Mucosa of gallbladder (tissue), 1 donor: ENCODE data around the gene PLBD2. TPM values are rescaled to one million over a fixed set of nuclear protein-coding genes. Genes with fewer than 3 reads are reported as not detected.
"Not testable (repeated sequence)": the region's sequence is repeated elsewhere in the genome, so short reads cannot be mapped to it uniquely, and the experiment has no call there.

Experiments used
- DNase-seq: peaks from one replicate; pipeline ENCODE4 v3.0.0-alpha.2; 2020; ENCODE audit warnings: low spot score
- total RNA-seq: library from RNA; stranded (reverse); gene quantifications from one replicate; pipeline ENCODE4 v1.2.1, GENCODE V29; 2021
- donor health status: DM: no; HTN: no; CAD: no.

The PLBD2 gene
- total RNA-seq, 1 donor from 2014 or later: 39.5 TPM

DNA sequence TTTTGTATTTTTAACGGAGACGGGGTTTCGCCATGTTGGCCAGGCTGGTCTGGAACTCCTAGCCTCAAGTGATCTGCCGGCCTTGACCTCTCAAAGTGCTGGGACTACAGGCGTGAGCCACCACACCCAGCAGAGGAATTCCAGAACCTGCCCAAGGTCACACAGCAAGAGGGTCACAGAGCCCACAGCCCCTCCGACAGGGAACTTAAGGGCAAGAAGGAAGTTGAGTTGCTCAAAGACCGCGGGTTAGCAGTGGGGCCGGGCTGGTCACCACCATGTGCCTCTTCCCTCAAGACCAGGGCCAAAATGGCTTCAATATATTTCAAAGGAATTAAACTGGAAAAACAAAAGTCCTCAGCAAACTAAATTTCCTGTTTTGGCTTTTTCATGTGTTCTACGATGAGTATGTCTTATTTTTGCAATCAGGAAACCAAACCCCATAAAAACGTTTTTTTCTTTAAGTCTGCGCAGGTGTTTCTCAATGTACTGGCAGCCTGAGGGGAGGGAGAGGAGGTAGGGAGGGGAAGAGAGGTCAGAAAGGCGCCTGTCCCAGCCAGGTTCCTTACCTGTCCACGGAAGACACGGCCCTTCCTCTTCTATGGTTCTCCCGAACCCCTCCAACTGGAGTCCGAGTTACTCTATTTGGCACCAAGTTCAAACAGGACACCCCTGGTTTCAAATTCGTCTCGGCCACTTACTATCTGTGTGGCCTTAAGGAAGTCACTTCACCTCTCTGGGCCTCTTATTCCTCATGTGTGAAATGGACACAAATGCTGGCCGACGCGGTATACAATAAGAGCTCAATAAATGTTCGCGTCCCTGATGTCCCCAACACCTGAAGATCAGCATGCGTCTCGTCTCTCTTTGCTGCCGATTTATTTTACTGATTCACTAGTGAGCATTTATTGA is 24.3 kb upstream of the PLBD2 start:
- no peak for DNase-seq

DNA sequence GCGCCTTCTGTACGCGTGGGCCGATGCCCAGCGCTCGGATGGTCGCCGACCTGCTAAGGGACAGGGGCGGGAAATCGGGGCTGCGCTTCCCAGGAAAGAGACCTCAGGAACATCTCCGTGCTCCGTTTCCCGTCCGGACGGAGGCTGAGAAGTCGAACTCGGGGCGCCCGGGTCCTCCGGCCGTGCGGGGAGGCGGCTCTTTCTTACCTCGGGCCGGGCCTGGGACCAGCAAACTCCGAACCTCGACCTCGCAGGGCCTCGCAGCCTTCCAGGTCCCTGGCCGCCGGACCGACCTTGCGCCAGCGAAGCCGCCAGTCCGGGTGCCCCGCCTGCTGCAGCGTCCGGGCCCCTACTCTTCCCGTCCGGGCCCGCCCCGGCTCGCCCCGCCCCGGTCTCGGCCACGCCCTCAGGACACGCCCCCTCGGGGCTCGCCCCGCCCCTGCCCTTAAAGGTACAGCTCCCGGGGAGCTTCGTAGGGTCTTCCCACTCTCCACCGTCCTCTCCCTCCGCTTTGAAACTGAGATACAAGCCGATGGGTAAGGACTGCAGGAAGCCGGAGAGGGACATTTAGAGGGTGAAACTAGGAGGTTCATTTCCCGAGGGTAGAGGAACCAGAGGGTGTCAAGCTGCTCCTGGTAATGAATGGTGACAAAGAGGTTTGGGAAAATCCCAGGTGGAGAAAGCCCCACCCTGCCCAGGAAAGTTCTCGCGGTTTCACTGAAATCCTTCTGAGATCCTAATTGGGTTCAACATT is 23.4 kb upstream of the PLBD2 start, which contains the start of gene SLC8B1:
Gene SLC8B1 (minus strand): TSS at position 324 of the 754 bp plus-strand sequence. CDS start 2,231 bp downstream, outside the sequence.
- peak; percentile 89 for DNase-seq

DNA sequence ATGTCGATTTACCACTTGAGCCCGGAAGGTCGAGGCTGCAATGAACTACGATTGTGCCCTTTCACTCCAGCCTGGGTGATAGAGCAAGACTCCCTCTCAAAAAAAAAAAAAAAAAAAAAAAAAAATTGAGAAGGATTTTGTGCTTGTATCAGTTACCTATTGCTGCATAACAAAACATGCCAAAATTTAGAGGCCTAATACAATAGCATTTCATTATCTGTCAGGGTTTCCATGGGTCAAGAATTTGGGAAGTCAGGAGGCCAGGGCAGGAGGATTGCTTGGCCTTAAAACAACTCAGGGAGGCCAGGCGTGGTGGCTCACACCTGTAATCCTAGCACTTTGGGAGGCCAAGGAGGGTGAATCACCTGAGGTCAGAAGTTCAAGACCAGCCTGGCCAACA is 18.8 kb upstream of the PLBD2 start:
- no peak for DNase-seq

DNA sequence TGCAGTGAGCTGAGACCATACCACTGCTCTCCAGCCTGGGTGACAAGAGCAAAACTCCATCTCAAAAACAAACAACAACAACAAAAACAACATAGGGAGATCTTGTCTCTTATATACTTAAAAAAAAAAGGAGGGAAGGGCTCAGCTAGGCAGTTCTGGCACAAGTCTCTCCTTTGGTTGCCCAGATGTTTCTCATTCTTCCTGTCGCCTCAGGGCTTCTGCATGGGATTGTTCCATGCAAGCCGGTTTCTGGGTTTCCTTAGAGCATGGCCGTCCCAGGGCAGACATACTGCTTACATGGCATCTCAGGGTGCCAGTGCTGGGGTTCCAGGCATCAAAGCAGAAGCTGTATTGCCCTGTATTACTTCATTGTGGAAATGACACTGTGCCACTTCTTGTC is 18.3 kb upstream of the PLBD2 start:
- no peak for DNase-seq

DNA sequence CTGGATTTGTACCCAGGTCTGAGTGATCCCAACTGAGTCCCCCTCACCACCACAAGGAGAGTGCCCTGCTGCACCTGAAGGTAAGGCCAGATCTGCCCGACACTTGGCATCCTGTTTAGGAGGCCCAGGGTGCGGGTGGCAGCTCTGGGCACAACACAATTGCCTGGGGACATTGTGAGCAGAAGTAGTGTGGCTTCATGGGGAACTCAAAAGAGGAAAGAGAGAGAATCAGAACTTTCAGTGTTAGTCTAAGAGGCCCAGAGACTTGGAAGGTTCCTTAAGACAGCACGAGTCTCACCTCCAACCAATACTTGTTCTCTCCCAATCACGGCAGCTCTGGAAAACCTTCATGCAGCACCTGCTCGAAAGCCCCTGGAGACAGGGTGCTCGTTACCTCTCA is 16.9 kb upstream of the PLBD2 start:
- no peak for DNase-seq

DNA sequence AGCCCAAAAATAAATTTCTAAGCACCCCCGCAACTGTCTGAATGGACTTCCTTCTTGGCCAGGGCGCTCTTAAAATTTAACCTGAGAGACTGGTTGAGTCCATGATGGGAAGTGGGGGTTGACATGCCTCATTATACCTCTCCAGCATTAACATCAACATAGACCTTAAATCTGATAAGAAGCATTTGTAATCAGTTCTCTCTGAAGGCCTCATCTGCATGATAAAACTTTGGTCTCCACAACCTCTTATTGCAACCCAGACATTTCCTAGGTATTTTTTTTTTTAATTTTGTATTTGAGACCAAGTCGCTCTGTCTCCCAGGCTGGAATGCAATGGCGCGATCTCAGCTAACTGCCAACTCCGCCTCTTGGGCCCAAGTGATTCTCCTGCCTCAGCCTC is 13.1 kb upstream of the PLBD2 start:
- no peak for DNase-seq

DNA sequence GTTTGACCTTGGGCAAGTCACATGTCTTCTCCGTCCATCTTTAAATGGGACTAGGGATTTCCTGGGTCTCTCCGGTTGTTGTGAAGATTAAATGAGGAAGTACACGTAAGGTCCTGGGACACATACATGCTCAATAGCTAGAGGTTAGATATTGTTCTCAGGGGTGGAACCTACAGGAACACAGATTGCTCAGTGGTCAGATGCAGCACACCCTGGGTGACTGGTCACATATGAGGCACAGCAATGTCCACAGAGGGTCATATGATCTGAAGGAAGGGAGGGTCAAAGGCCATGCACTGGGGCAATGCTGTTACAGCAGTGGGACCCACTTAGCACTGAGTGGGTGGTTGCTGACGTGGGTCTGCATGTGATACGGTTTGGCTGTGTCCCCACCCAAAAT is 12.0 kb upstream of the PLBD2 start:
- no peak for DNase-seq

DNA sequence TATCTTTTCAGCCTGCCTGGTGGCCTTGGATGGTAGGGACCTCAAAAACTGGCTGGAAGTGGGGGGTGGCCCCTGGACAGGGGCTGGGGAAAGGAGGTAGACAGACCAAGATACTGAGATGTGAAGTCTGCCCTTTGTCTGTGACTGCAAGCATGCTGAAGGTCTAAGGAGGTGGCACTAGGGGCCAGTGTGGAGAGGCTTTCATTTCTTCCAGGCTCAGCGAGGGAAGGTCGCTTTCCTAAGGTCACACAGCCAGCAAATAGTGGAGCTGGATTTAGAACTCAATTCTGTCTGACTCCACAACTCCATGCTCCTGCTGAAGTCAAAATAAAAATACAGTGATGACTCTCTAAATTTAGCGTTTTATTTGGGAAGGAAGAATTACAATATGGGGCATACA is 11.3 kb upstream of the PLBD2 start:
- no peak for DNase-seq

DNA sequence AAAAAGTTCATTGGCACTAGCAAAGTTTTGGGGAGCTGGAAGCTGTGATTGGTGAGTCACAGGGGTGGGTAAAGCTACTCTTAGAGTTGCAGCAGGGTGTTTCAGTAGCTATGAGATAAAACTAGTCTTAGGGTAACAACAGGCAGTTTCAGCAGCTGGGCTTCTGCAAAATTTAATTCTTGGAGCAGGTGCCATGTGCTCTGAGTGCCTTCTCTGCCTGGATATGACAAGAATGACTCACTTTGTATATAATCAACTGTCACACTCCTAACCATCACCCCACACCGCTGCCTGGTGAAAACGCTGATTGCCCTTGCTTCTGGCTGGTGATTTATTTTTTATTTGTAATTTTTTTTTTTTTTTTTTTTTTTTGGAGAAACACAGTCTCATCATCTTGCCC is 10.5 kb upstream of the PLBD2 start:
- no peak for DNase-seq

DNA sequence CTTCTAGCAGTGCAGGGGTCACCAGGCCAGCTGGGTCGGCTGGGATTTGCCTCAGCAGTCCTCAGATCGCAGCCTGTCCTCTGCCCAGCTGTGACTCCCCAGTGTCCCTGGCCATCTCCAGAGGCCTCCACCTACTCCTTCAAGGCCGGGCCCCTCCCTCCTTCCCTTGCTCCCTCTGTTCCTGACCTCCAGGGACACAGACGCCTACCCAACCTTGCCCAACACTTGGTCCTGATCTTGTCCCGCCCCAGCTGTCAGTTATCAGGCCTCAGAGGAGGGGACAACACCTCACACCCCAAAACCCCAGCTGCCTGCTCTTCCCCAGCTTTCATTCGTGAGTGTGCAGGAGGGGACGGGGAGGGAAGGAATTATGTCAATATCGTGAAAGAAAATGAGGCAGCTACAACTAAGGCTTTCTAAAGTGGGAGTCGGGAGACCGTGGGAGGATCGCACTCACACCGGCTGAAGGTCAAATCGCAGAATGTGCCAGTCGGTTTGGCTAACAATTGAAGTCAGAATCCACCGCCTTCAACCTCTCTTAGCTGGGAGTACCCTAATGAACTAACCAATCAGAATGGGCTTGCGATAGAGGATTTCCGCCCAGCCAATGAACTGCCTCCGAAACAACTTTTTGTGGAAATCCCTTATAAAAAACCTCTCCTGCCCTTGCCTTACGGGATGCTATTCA is 9.4 kb upstream of the PLBD2 start:
- DNase-seq: no peak

DNA sequence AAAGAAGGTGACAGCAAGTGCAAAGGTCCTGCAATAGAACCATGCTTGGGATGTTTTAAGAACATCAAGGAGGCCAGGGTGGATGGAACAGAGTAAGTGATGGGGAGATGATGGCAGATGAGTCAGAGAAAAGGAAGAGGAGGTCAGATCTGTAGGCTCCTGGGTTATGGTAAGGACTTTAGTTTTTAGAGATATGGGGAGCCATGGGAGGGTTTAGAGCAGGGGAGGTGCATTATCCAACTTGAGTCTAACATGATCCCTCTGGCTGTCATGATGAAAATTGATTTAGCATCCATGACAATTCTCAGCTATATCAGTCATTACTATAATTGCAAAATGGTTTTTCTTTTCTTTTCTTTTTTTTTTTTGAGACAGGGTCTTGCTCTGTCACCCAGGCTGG is 7.3 kb upstream of the PLBD2 start:
- no peak for DNase-seq

DNA sequence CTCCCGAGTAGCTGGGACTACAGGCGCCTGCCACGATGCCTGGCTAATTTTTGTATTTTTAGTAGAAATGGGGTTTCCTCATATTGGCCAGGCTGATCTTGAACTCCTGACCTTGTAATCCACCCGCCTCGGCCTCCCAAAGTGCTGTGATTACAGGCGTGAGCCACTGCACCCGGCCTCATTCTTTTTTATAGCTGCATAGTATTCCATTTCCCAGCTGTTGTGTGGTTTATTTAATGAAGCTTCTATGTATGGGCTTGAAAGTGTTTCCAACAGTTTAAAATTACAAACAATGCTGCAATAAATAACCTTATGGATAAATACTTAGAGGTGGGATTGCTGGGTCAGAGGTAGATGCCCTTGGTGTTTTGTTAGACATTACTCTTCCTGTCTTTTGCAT is 4.2 kb upstream of the PLBD2 start:
- not testable (repeated sequence) for DNase-seq

DNA sequence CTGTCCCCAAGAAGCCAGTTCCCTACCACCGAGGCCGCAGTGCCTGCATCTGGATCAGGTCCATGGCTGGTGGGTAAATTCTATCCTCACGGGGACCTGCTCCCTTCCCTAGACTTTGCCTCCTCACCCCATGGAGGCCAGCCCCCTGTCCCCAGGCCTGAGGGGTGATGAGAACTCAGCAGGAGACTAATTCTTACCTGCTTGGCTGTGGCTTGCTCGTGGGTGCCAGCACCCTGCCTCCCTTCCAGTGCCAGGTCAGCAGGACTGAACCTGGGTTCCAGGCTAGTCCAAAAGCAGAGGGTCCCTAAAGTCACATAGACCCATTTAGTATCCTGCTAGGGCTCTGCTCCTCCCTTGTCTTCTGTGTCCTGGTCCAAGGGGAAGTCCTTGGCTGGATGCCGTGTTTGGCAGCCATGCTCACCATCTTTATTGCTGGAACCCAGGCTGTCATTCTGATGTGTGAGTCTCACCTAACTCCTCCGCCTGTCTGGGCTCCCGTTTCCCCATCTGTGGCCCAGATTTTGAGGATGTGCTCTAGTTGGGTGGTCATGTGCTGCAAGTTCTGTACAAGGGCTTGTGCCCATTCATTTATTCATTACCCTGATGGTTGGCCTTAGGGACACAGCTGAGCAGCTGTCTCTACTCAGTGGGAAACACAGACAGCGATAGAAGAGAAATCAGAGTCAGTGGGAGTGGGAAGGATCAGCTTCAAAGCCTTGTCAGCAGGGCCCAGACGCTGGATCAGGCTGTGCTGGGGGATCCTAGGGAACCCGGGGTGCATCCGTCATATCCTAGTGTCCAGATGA is 949 bp downstream of the PLBD2 start:
- peak; percentile 16 for DNase-seq

DNA sequence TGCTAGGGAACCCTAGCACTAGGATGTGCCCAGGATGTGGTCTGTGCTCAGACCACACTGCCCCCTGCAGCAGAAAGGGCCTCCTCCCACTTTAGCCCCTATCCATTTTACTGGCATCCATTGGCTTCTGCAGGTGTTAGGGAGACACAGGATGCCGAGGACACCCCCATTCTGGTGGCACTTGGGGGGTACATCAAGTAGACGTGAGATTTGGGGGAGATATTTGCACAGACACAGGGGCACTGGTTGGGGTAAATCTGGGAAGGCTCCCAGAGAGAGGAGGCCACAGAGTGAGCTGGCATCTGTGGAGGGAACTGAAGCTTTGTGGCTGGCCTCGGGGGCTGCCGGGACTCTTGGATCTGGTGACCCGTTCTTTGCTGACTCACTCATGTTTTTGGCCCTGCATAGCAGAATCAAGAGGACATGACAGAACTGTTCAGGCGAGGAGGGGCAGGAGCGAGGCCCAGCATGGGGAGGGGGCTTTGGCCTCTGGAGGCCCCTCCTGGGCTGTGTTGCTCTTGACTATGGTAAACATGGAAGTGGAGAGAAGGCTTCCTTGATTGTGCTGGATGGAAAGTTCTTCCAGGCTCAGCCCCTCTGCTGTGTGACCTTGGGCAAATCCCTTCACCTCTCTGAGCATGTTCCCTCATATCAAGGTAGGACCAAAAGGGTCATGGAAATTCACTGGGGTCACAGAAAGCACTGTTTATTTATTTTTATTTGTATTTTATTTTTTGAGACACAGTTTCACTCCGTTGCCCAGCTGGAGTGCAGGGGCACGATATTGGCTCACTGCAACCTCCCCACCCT is 1.8 kb downstream of the PLBD2 start:
- DNase-seq: no peak

DNA sequence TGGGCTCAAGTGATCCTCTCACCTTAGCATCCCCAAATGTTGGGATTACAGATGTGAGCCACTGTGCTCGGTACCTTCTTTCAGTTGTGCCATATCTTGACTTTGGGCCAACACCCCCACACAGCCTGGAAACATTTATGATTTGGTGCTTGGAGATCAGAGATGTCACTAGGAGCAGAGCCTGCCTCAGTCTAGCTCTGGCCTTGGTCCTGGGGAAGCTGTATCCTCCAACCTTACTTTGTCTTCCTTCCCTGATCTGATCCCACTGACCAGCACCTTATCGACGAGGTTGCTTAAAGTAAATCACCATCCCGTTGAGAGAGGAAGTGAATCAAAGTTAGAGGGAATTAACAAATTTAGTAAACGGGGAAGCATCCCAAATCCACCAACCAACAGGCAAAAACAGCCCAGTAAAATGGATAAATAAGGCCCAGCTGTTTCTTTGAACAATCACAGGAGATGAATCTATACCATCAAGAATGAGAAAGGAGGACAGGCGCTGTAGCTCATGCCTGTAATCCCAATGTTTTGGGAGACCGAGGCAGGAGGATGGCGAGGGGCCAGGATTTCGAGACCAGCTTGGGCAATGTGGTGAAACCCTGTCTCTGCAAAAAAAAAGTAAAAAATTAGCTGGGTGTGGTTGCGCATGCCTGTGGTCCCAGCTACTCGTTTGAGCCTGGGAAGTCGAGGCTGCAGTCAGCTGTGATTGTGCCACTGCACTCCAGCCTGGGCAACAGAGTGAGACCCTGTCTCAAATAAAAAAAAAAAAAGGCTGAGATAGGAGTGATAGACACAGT is 3.4 kb downstream of the PLBD2 start:
- no peak for DNase-seq

DNA sequence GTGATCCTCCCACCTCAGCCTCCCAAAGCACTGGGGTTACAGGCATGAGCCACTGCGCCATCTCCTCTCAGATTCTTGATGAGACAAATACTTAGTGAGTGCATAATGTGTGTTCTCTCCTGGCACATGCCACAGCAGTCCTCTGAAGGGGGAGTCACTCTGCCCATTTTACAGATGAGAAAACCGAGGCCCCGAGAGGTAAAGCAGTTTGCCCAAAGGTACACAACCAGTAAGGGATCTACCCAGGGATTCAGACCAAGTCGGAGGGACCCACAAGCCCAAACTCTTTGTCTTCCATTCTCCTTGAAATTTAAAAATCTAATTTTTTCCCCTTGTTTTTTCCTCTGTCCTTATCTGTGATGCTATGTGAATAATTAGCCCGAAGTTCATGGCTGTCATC is 6.3 kb downstream of the PLBD2 start:
- no peak for DNase-seq

DNA sequence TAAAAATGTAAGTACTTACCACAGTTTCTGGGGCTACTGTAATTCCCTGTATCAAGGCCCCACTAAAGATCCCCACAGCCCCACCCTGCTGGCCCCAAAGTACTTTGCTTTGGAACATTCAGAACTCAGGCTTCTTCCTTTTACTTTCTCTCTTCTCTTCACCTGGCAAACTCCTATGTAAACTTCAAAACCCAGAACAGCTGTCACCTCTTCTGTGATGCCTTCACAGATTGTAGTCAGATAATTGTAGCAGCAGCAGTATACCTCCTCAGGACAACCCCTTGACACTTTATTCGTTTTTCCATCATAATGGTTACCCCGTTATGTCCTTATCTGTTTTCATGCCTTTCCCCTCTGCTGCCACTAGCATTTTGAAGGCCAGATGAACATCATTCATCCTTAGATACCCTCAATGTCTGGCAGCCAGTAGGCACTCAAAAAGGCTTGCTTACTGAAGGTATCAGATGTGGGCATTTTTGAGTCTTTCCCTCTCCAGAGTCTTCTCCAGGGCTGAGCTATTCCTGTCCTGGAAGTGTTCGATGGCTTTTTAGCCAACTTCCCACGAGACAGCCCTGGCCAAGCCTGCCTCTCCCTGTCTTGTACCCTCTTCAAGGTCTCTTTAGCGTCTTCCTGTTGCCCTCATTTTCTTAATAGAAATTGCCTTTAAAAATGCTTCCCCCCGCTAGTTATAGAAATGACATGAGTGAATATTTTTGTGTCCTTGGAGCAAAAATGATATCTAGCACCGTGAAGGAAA is 7.4 kb downstream of the PLBD2 start:
- no peak for DNase-seq

DNA sequence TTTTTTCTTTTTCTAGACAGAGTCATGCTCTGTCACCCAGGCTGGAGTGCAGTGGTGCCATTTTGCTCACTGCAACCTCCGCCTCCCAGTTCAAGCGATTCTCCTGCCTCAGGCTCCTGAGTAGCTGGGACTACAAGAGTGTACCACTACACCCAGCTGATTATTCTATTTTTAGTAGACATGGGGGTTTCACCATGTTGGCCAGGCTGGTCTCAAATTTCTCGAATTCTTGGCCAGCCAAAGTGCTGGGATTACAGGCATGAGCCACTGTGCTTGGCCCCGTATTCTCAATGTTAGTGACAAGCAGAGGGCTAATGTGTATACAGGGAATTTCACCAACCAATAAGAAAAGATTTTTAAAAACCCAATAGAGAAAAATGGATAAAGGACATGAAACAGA is 8.4 kb downstream of the PLBD2 start:
- no peak for DNase-seq

DNA sequence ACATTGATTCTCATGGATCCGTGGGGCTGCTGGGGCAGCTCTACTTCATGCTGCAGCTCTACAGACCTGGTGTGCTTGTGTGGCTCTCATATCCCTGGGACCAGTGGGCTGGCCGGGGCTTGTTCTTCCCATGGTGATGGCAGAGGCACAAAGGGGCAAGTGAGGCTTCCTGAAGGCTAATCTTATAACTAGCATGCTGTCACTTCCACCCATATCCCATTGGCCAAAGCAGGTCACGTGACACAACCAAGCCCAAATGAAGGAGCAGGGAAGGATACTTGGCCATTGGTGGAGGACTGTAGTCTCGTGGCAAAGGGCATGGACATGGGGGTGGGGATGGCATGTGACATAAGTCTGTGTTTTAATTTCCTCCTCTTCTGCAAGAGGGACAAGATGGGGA is 9.9 kb downstream of the PLBD2 start:
- no peak for DNase-seq
